Neural crest cell (in vitro differentiated cells): ENCODE measurements around the gene THUMPD2. TPM values are rescaled to one million over a fixed set of nuclear protein-coding genes. Genes with fewer than 3 reads are reported as not detected.

Source experiments
- DNase-seq: peaks from one replicate; pipeline ENCODE4 v3.0.0; 2021; ENCODE audit warnings: low read depth, mixed read lengths, low spot score
- H3K27ac Mint-ChIP-seq: one replicate; pipeline ENCODE4 v1.8.0; 2021; ENCODE audit warnings: mild to moderate bottlenecking, mixed read lengths; ENCODE audit not compliant: unreplicated experiment
- H3K27me3 Mint-ChIP-seq: 2 replicates; pipeline ENCODE4 v1.8.0; 2021; ENCODE audit warnings: low read depth, mild to moderate bottlenecking, mixed read lengths
- H3K36me3 Mint-ChIP-seq: 2 replicates; pipeline ENCODE4 v1.8.0; 2021; ENCODE audit warnings: low read depth, mild to moderate bottlenecking, mixed read lengths
- H3K4me1 Mint-ChIP-seq: 2 replicates; pipeline ENCODE4 v1.8.0; 2021; ENCODE audit warnings: mixed read lengths
- H3K4me3 Mint-ChIP-seq: one replicate; pipeline ENCODE4 v1.8.0; 2021; ENCODE audit warnings: mild to moderate bottlenecking, mixed read lengths
- H3K9me3 Mint-ChIP-seq: 2 replicates; pipeline ENCODE4 v1.8.0; 2021; ENCODE audit warnings: mixed read lengths
- total RNA-seq: library from RNA; stranded (reverse); gene quantifications from 2 replicates; pipeline ENCODE4 v1.2.1, GENCODE V29; 2021
- TF ChIP-seq, protein P1 (sequence below): fragments of 200-600 bp; sonication (generic); conservative IDR thresholded peaks from 2 replicates; pipeline ENCODE4 v1.5.0; 2021; ENCODE audit warnings: antibody characterized with exemption, mild to moderate bottlenecking

The THUMPD2 gene
- total RNA-seq, 1 donor from 2014 or later: 14.9 TPM

DNA sequence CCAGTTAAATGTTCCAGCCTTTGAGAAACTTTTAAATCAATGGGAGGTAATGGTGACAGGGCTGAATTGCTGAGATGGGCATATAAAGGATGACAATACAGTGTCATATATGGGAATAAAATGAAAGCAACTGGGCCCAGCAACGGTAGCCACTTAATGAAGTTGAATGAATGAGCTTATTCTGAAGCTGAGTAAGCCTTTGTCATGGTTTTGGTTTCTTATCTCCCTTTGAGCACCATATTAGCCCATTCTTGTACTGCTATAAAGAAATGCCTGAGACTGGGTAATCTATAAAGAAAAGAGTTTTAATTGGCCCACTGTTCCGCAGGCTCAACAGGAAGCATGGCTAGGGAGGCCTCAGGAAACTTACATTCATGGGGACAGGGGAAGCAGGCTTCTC lies 3.5 kb upstream of the THUMPD2 start:
- H3K4me3 Mint-ChIP-seq: no peak overlapping the region
- TF ChIP-seq, protein P1, sequence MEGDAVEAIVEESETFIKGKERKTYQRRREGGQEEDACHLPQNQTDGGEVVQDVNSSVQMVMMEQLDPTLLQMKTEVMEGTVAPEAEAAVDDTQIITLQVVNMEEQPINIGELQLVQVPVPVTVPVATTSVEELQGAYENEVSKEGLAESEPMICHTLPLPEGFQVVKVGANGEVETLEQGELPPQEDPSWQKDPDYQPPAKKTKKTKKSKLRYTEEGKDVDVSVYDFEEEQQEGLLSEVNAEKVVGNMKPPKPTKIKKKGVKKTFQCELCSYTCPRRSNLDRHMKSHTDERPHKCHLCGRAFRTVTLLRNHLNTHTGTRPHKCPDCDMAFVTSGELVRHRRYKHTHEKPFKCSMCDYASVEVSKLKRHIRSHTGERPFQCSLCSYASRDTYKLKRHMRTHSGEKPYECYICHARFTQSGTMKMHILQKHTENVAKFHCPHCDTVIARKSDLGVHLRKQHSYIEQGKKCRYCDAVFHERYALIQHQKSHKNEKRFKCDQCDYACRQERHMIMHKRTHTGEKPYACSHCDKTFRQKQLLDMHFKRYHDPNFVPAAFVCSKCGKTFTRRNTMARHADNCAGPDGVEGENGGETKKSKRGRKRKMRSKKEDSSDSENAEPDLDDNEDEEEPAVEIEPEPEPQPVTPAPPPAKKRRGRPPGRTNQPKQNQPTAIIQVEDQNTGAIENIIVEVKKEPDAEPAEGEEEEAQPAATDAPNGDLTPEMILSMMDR: no peak
- peaks cover 21% of the 10 kb centered on the region for H3K4me1 Mint-ChIP-seq
- no peaks in the 10 kb centered on the region for H3K36me3 Mint-ChIP-seq
- no peak overlapping the region for H3K27ac Mint-ChIP-seq
- no peaks in the 10 kb centered on the region for H3K9me3 Mint-ChIP-seq
- no peaks in the 10 kb centered on the region for H3K27me3 Mint-ChIP-seq
- no peak for DNase-seq

DNA sequence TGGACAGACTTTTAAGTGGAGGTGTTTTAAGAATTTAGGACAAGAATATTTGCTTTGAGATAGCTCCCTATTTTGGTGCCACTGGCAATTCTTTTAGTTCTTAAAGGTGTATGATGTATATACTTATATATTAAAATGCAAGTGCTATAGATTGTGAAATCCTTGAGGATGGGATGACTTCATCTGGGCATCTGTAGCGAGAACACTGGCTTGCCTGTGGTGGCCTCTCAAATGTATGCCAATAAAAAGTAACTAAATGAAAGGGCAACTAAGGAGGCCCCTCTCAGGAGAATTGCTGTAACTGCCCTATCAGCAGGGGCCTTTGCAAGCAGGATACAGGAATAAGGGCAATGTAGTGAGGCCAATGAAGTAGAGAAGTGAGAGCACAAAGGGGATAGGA lies 2.6 kb upstream of the THUMPD2 start:
- Mint-ChIP-seq H3K4me1 (peaks cover 27% of the 10 kb centered on the region), H3K9me3 (no peaks in the 10 kb centered on the region), H3K36me3 (no peaks in the 10 kb centered on the region), H3K27ac (no peak overlapping the region), H3K27me3 (no peaks in the 10 kb centered on the region), H3K4me3 (peak overlapping the region; percentile 58)
- DNase-seq: no peak
- TF ChIP-seq, protein P1: no peak

DNA sequence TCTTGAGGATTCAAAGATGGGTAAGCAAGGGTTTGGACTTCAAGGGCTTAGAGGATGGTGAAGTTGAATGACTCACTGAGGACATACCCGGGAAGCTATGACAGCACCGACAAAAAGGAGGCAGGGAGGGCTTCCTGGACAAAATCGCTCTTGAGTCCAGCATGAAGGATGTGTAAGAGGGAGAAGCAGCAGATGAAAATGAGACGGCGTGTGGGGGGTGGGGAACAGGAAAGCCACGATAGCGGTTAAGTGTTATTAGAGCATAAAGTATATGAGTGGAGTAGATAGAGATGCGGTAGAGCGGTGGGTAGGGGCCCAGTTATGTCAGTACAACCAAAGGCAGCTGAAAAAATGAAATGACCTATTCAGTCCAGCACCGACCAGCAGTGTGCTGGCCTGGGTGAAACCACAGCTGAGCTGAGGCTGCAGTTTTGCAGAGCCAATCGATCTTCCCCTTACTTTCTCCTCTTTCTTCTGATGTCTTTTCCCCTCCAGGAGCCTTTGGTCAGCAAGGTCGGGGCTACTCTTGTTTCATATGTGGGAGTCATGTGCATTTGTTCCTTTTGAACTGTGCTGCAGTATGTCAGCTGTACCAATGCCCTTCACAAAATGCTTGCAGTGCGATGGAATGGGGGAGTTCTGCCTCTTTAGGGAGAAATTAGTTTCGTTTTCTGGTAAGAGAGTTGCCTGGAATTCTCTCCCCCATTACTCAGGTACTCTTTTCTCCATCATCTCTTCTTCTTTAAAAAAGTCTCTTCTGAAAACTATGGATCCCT lies 2.0 kb upstream of the THUMPD2 start:
- TF ChIP-seq, protein P1: no peak
- DNase-seq: no peak
- Mint-ChIP-seq H3K4me1 (peaks cover 29% of the 10 kb centered on the region), H3K36me3 (peaks cover 2% of the 10 kb centered on the region), H3K4me3 (peak overlapping the region; percentile 58), H3K27ac (no peak overlapping the region), H3K27me3 (no peaks in the 10 kb centered on the region), H3K9me3 (no peaks in the 10 kb centered on the region)

DNA sequence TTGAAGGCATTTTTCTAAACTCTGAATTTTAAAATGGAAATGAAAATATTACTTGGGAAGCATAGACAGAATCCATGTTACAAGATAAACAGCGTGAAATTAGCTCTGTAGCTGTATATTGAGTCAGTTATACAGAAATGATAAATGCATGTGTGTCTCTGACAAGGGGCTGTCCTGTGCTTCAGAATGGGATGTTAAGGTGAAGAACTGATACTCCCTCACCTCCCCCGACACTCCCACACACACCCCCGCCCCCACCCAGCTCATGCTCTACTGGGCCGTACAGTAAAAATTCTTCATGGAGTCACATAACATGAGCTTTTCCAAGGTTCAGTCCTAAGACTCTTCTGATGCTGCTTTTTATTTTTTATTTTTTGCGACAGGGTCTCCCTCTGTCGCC lies 869 bp upstream of the THUMPD2 start:
- Mint-ChIP-seq H3K27me3 (no peaks in the 10 kb centered on the region), H3K9me3 (no peaks in the 10 kb centered on the region), H3K36me3 (peaks cover 4% of the 10 kb centered on the region), H3K4me1 (peaks cover 33% of the 10 kb centered on the region), H3K27ac (no peak overlapping the region), H3K4me3 (peak overlapping the region; percentile 90)
- TF ChIP-seq, protein P1: no peak
- DNase-seq: no peak

DNA sequence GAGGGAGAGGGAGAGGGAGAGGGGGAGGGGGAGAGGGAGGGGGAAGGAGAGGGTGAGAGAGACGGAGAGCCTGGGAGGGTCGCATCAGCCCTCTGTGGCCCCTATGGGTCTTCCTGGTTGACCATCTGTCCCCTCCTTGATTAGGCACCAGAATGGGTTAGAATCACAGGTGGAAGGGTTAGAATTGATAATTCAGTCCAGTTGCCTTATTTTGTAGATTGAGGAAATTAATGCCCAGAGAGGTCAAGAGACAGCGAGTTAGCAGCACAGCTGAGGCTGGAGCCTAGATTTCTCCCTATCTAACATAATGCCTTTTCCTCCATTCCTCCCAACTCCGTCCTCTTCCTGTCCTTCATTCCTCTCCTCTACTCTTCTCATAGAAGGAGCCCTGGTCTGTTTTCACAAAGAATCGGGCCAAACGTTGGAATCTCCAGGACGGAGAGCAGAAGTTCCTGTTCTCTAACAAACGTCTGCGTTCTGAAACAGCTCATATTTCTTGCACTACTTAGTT lies 338 bp upstream of the THUMPD2 start:
- Mint-ChIP-seq H3K4me1 (peaks cover 36% of the 10 kb centered on the region), H3K27ac (no peak overlapping the region), H3K36me3 (peaks cover 4% of the 10 kb centered on the region), H3K27me3 (no peaks in the 10 kb centered on the region), H3K9me3 (no peaks in the 10 kb centered on the region), H3K4me3 (peak overlapping the region; percentile 90)
- DNase-seq: no peak
- TF ChIP-seq, protein P1: no peak
